ENCODE results near the gene ODF2.
A peak's percentile ranks its signal among the peaks of the same experiment; 100 is the strongest.

Gene ODF2

DNA sequence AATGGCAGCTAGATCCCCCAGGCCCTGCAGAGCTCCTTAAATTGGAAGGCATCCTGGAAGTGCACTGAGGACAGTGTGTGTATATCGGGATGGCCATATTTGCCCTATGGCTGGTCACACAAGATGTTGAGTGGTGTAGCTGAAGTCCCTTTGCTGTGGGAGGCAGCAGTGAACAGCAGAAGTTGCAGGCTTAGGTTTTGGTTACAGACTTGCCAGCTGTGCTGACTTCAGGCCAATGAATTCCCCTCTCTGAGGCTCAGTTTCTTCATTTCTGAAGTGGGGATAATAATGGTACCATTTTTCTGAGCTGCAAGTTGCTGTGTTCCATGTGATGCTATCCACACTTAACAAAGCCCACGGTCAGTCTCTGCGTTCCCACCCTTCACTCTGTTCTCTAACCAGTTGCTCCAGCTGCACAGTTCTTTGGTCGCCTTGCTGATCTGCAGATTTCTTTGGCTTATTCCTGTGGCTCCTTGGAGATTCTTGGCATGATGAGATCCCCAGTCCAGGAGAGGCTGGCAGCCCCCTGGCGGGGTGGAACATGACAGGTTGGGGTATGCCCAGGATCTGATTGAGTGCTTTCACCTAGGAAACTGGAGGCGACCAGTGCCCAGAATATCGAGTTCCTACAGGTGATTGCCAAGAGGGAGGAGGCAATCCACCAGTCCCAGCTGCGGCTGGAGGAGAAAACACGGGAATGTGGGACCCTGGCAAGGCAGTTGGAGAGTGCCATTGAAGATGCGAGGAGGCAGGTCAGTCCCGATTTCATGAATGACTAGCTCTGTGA is 42.2 kb downstream of the ODF2 start:
- ChIA-PET POLR2A (ENCODE audit: low non-redundant PET) (interaction anchor here (0.6 kb wide), 1 partner anchor 1612 kb away, joined by 3 read pairs; no protein-coding TSS in a partner anchor), CTCF (interaction anchor here (0.6 to 0.7 kb wide), 2 partner anchors 56 to 157 kb away, joined by 3 to 6 read pairs; no protein-coding TSS in a partner anchor)
- no peak for DNase-seq (ENCODE audit: low spot score)
- TF ChIP-seq CTCF (conservative IDR thresholded peaks at IDR 0.05; ENCODE audit: low read depth), result no peak
- peak overlapping the region; percentile 22 for H3K27ac ChIP-seq

GRCh38 chr9:128498911-128499310 is 43.1 kb downstream of the ODF2 start:
- POLR2A ChIA-PET (ENCODE audit: low non-redundant PET), result no interaction called here
- no peak for DNase-seq (ENCODE audit: low spot score)
- CTCF ChIA-PET, result no interaction called here
- peak overlapping the region; percentile 53; the same call in 1 of the 2 replicates for H3K27ac ChIP-seq
- no peak for TF ChIP-seq CTCF (conservative IDR thresholded peaks at IDR 0.05; ENCODE audit: low read depth)

GRCh38 chr9:128499920-128500319 is 44.1 kb downstream of the ODF2 start:
- ChIA-PET CTCF (interaction anchor here (0.6 to 0.7 kb wide), 2 partner anchors 118 to 136 kb away, joined by 5 to 7 read pairs; no protein-coding TSS in a partner anchor), POLR2A (ENCODE audit: low non-redundant PET) (no interaction called here)
- no peak for DNase-seq (ENCODE audit: low spot score)
- H3K27ac ChIP-seq, result peak overlapping the region; percentile 53
- TF ChIP-seq CTCF (conservative IDR thresholded peaks at IDR 0.05; ENCODE audit: low read depth), result no peak

- peak overlapping the region; percentile 98 for H3K27ac ChIP-seq
- CTCF ChIA-PET, result interaction anchor here (0.6 kb wide), 1 partner anchor 45 kb away, joined by 4 read pairs; no protein-coding TSS in a partner anchor
- peak; percentile 49 for DNase-seq (ENCODE audit: low spot score)
- POLR2A ChIA-PET (ENCODE audit: low non-redundant PET), result interaction anchor here (0.6 kb wide), 1 partner anchor 17 kb away, joined by 5 read pairs; no protein-coding TSS in a partner anchor
Observed at GRCh38 chr9:128503415-128503825, 47.6 kb downstream of the ODF2 start.

DNA sequence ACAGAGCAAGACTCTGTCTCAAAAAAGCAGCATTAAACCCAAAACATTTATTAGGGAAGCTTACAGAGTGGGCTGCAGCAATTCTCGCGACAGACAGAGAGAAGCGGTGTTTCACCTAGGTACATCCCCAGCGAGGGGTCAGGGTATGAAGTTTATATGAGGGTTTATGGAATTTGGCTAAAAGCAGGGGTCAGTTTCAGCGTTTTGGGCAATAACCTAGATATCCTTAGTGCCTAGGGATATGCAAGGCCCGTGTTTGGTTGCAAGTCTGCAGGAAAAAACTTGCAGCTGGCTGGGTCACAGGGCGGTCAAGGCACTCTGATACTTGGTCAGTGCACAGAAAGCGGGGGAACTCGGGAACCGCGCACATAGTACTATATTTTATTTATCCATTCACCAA is 48.1 kb downstream of the ODF2 start:
- ChIA-PET CTCF (interaction anchor here (0.6 kb wide), 1 partner anchor 46 kb away, joined by 4 read pairs; no protein-coding TSS in a partner anchor), POLR2A (ENCODE audit: low non-redundant PET) (interaction anchor here (0.5 to 0.6 kb wide), 2 partner anchors 17 to 103 kb away, joined by 4 to 5 read pairs; no protein-coding TSS in a partner anchor)
- TF ChIP-seq CTCF (conservative IDR thresholded peaks at IDR 0.05; ENCODE audit: low read depth), result no peak
- DNase-seq (ENCODE audit: low spot score), result peak; percentile 57
- peak overlapping the region; percentile 98 for H3K27ac ChIP-seq

DNA sequence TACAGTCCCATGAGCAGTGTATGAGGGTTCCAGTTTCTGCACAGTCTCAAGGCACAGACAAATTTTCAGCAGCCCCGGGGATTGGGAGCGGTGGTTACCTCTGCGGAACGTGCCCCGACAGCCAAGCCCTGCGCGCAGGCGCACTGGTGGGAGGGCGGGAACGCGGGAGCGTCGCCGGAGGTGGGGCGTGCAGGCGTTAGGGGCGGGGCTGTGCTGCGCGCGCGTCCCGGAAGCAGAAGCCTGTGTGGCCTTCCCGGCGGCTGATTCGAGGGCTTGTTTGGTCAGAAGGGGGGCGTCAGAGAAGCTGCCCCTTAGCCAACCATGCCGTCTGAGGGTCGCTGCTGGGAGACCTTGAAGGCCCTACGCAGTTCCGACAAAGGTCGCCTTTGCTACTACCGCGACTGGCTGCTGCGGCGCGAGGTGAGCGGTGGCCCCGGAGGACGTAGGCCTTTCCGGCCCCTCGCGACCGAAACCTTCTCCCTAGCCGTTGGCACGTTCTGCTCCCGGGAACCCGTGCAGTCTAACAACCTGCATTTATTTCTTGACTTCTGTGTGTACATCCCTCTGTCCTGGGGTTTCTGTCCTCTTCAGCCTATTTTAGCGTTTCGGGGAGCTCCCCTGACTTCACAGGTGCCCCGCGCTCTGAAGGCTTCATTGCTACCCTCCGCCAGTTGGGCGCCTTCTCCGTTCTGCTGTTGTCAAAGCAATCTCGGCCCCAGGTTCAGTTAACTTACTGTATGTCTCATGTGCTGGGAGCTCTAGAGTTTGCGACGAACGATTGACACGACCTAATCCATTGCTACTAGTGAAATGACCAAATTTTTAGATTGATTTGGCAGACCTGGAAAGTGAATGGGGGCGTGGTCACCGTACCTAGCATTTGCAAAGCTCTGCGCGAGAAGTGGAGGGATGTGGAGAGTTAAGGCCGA is 48.9 kb downstream of the ODF2 start, which contains the start of gene GLE1:
GLE1 (plus strand) TSS at position 235 of the 929 bp plus-strand sequence; CDS start at position 322, 87 bp downstream.
- DNase-seq (ENCODE audit: low spot score), result peak; percentile 100
- POLR2A ChIA-PET (ENCODE audit: low non-redundant PET), result interaction anchor here (0.5 to 0.9 kb wide), 2 partner anchors 49 to 103 kb away, joined by 4 to 5 read pairs; no protein-coding TSS in a partner anchor
- CTCF ChIA-PET, result interaction anchor here (0.5 to 1.0 kb wide), 3 partner anchors 46 to 143 kb away, joined by 3 to 4 read pairs (median 3); no protein-coding TSS in a partner anchor

More for the DNA sequence above, 48.9 kb downstream of the ODF2 start, which contains the start of gene GLE1:
- H3K27ac ChIP-seq, result peak within 1 kb of the TSS; percentile 98
- no peak for TF ChIP-seq CTCF (conservative IDR thresholded peaks at IDR 0.05; ENCODE audit: low read depth)

Data from RWPE1 (cell line).